H1 (cell line): ENCODE measurements around the gene NUP155. TPM values are rescaled to one million over a fixed set of nuclear protein-coding genes. Genes with fewer than 3 reads are reported as not detected.

Experiments
- CHD7 ChIP-seq: fragments of 300-600 bp; sonication (generic); IDR thresholded peaks from 2 replicates; pipeline ENCODE4 v1.7.1; 2012; ENCODE audit warnings: low read length, moderate library complexity, mild to moderate bottlenecking, inconsistent platforms; ENCODE audit not compliant: insufficient replicate concordance
- polyA plus RNA-seq, 7 experiments: library from polyadenylated mRNA; depleted of rRNA in 3 of 7; stranded (reverse) in 5 of 7; unstranded in 2 of 7; fragments of >200 nt in 5 of 7; fragments of 200-250 nt in 2 of 7; gene quantifications; 1 replicate in 5 of 7; 2 replicates in 1 of 7; 4 replicates in 1 of 7; pipeline versions ENCODE4 v1.2.1 to v1.2.3, GENCODE V29; 2011 to 2013; ENCODE audit warnings: missing spikeins in 2 of 7, mixed read lengths in 2 of 7
- total RNA-seq: library from RNA; stranded (reverse); fragmentation: NEBNext Ultra II Directional; extraction: Animal tissue kit (Norgen Biotek cat#: 25700); gene quantifications from 2 replicates; pipeline ENCODE4 v1.2.1, GENCODE V29; 2021

Gene NUP155
- total and polyA plus RNA-seq, 2 of the 8 experiments (the other 6 are each of a cell fraction or from before 2014, with no cell fraction given): 27.1 to 91.6 TPM

- no peak for TF ChIP-seq CHD7
Observed at GRCh38 chr5:37247036-37247435, 123.9 kb downstream of the NUP155 start (continued).
